Gastrocnemius medialis (tissue), 4 donors: ENCODE data around the gene FARSB. TPM values are rescaled to one million over a fixed set of nuclear protein-coding genes. Genes with fewer than 3 reads are reported as not detected.
A peak's percentile ranks its signal among the peaks of the same experiment; 100 is the strongest.
"Not testable (repeated sequence)": the region's sequence is repeated elsewhere in the genome, so short reads cannot be mapped to it uniquely, and the experiment has no call there.

Experiments
- ATAC-seq, 2 donors: fragments of 150-250 bp; one replicate each; pipeline ENCODE4 v1.9.1; 2016
- DNase-seq, 2 donors: peaks; one replicate each; pipeline ENCODE4 v3.0.0-alpha.2; 2019
- H3K27ac ChIP-seq, 4 donors: fragments of 200-600 bp; sonication (generic); 1 replicate in 1 of 4; 2 replicates in 3 of 4; pipeline ENCODE4 v1.5.1; 2016 to 2018; ENCODE audit warnings: mild to moderate bottlenecking in 2 of 4, moderate library complexity in 1 of 4
- H3K27me3 ChIP-seq, 3 donors: fragments of 200-600 bp; sonication (generic) in 2 of 3; 1 replicate in 1 of 3; 2 replicates in 2 of 3; pipeline versions ENCODE4 v1.5.1 to v1.6.0; 2016 to 2019; ENCODE audit warnings: mild to moderate bottlenecking in 1 of 3, moderate library complexity in 1 of 3
- H3K36me3 ChIP-seq, 2 donors: fragments of 200-600 bp; sonication (generic) in 1 of 2; one replicate each; pipeline ENCODE4 v1.5.1; 2017 to 2018
- H3K4me1 ChIP-seq, 2 donors: fragments of 200-600 bp; sonication (generic) in 1 of 2; one replicate each; pipeline ENCODE4 v1.5.1; 2016 to 2017; ENCODE audit warnings: mild to moderate bottlenecking in 2 of 2
- H3K4me3 ChIP-seq, 4 donors: fragments of 200-600 bp; sonication (generic) in 3 of 4; 1 replicate in 1 of 4; 2 replicates in 3 of 4; pipeline ENCODE4 v1.5.1; 2016 to 2019; ENCODE audit warnings: mild to moderate bottlenecking in 2 of 4
- H3K9me3 ChIP-seq, 3 donors: fragments of 200-600 bp; sonication (generic) in 2 of 3; 1 replicate in 1 of 3; 2 replicates in 2 of 3; pipeline ENCODE4 v1.5.1; 2016 to 2019
- CTCF ChIP-seq, 5 experiments: fragments of 450-650 bp in 3 of 5; fragments of 200-600 bp in 2 of 5; sonication (generic) in 2 of 5; IDR thresholded peaks in 4 of 5; conservative IDR thresholded peaks in 1 of 5; 1 replicate in 4 of 5; 2 replicates in 1 of 5; pipeline ENCODE4 v1.5.1; 2016 to 2019; ENCODE audit warnings: antibody characterized with exemption in 5 of 5, mild to moderate bottlenecking in 3 of 5, moderate library complexity in 3 of 5
- POLR2A ChIP-seq, 2 donors: fragments of 450-650 bp; IDR thresholded peaks; one replicate each; pipeline ENCODE4 v1.6.1; 2017; ENCODE audit warnings: antibody characterized with exemption in 2 of 2, mild to moderate bottlenecking in 2 of 2, moderate library complexity in 2 of 2
- in situ Hi-C, 4 donors: fragments of 200-750 bp; cut with MboI; loops; one replicate each; pipeline versions ENCODE4 v1.15.0 to v1.8.0; 2017; ENCODE audit warnings: low sequenced_read_pairs in 4 of 4
- intact Hi-C: fragments of 100-400 bp; cut with DNase I; formaldehyde crosslinking; loops from one replicate; pipeline ENCODE4 v1.15.1; 2023; ENCODE audit warnings: low total_unique reads
- total RNA-seq, 4 donors: library from RNA; depleted of rRNA; stranded (reverse); fragments of >200 nt; gene quantifications; one replicate each; pipeline versions ENCODE4 v1.1.0 to v1.2.3, GENCODE V29; 2016

The FARSB gene
- total RNA-seq, 4 donors from 2014 or later = 23.9 to 33.5 (median 29.9) TPM

- peaks cover 0 to 3% of the 10 kb centered on the region in 2 donors for H3K4me1 ChIP-seq
- intact Hi-C loops = no loop called here
- peaks cover 0 to 27% of the 10 kb centered on the region in 2 donors for H3K36me3 ChIP-seq
- H3K27ac ChIP-seq = peak overlapping the region in 1 of 4 donors; percentile 18
- H3K27me3 ChIP-seq = no peaks in the 10 kb centered on the region
- no peak overlapping the region for H3K4me3 ChIP-seq
- H3K9me3 ChIP-seq = no peaks in the 10 kb centered on the region
- DNase-seq = no peak
- peak; percentile 88 to 90 for ATAC-seq
- TF ChIP-seq POLR2A (IDR thresholded peaks at IDR 0.05) = no peak
- in situ Hi-C loops = no loop called here
Observed at GRCh38 chr2:222594679-222595078, 61.2 kb downstream of the FARSB start.

- H3K4me1 ChIP-seq = peaks cover 0 to 3% of the 10 kb centered on the region in 2 donors
- no peak for DNase-seq
- H3K27ac ChIP-seq = no peak overlapping the region
- H3K9me3 ChIP-seq = no peaks in the 10 kb centered on the region
- TF ChIP-seq POLR2A (IDR thresholded peaks at IDR 0.05) (no peak), CTCF (IDR thresholded peaks at IDR 0.05 in 4 of 5, conservative IDR thresholded peaks at IDR 0.05 in 1 of 5) (no peak)
- intact Hi-C loops (no loop called here), in situ Hi-C loops (no loop called here)
- H3K36me3 ChIP-seq = peaks cover 0 to 9% of the 10 kb centered on the region in 2 donors
- H3K27me3 ChIP-seq = no peaks in the 10 kb centered on the region
- no peak overlapping the region for H3K4me3 ChIP-seq
- ATAC-seq = no peak
Observed at GRCh38 chr2:222592176-222592575, 63.7 kb downstream of the FARSB start.

DNA sequence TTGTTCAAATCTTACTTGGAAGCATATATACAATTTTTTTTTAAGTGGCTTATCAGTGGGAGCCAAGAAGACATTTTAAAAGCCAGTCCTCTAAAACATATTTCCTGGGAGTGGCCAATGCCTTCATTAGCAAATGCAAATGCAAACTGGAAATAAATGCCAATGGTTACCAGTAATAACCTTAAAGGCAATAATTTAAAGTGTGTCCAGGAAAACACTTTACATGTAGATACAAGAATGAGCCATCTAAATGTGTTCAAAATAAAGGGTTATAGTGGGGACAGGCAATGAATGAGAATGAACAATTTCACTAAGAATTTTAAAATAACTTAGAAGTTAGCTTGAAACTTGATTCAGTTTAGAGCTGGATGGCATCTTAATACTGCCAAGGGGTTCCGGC lies 64.2 kb downstream of the FARSB start:
- intact Hi-C loops = no loop called here
- Histone ChIP-seq H3K4me3 (no peak overlapping the region), H3K27me3 (no peaks in the 10 kb centered on the region), H3K36me3 (peaks cover 0 to 9% of the 10 kb centered on the region in 2 donors), H3K27ac (no peak overlapping the region), H3K4me1 (peaks cover 0 to 3% of the 10 kb centered on the region in 2 donors), H3K9me3 (no peaks in the 10 kb centered on the region)
- TF ChIP-seq CTCF (IDR thresholded peaks at IDR 0.05 in 4 of 5, conservative IDR thresholded peaks at IDR 0.05 in 1 of 5) (no peak), POLR2A (IDR thresholded peaks at IDR 0.05) (no peak)
- DNase-seq (no peak), ATAC-seq (no peak)
- in situ Hi-C loops = no loop called here

DNA sequence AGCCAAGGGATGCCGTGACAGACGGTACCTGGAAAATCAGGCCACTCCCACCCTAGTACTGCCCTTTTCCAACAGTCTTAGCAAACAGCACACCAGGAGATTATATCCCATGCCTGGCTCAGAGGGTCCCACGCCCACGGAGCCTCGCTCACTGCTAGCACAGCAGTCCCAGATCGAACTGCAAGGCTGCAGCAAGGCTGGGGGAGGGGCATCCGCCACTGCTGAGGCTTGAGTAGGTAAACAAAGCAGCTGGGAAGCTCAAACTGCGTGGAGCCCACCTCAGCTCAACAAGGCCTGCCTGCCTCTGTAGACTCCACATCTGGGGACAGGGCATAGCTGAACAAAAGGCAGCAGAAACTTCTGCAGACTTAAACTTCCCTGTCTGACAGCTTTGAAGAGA lies 71.3 kb downstream of the FARSB start:
- H3K27me3 ChIP-seq, H3K4me1 ChIP-seq, H3K9me3 ChIP-seq, intact Hi-C loops, ATAC-seq, DNase-seq, H3K4me3 ChIP-seq, H3K36me3 ChIP-seq, in situ Hi-C loops, H3K27ac ChIP-seq: not testable (repeated sequence)

- TF ChIP-seq CTCF (IDR thresholded peaks at IDR 0.05 in 4 of 5, conservative IDR thresholded peaks at IDR 0.05 in 1 of 5) (peak in 1 of 5 experiments; percentile 6), POLR2A (IDR thresholded peaks at IDR 0.05) (no peak)
- no peaks in the 10 kb centered on the region for H3K27me3 ChIP-seq
- H3K27ac ChIP-seq = no peak overlapping the region
- in situ Hi-C loops = no loop called here
- H3K9me3 ChIP-seq = no peaks in the 10 kb centered on the region
- intact Hi-C loops = no loop called here
- no peak overlapping the region for H3K4me3 ChIP-seq
- no peak for DNase-seq
- no peak for ATAC-seq
- H3K36me3 ChIP-seq = no peaks in the 10 kb centered on the region
- H3K4me1 ChIP-seq = peaks cover 0 to under 1% of the 10 kb centered on the region in 2 donors
Observed at GRCh38 chr2:222582928-222583327, 73.0 kb downstream of the FARSB start.

GRCh38 chr2:222577341-222577740 lies 78.6 kb downstream of the FARSB start:
- H3K27ac ChIP-seq = no peak overlapping the region
- no peaks in the 10 kb centered on the region for H3K36me3 ChIP-seq
- H3K4me1 ChIP-seq = peaks cover 22 to 27% of the 10 kb centered on the region in 2 donors
- no peak overlapping the region for H3K4me3 ChIP-seq
- no peaks in the 10 kb centered on the region for H3K9me3 ChIP-seq
- peak; percentile 58 to 78 for ATAC-seq
- in situ Hi-C loops = no loop called here
- DNase-seq = no peak
- intact Hi-C loops = no loop called here
- no peaks in the 10 kb centered on the region for H3K27me3 ChIP-seq
- no peak for TF ChIP-seq CTCF (IDR thresholded peaks at IDR 0.05 in 4 of 5, conservative IDR thresholded peaks at IDR 0.05 in 1 of 5)
- no peak for TF ChIP-seq POLR2A (IDR thresholded peaks at IDR 0.05)
